ENCODE measurements around the gene DPP6. TPM values are rescaled to one million over a fixed set of nuclear protein-coding genes. Genes with fewer than 3 reads are reported as not detected.

The DPP6 gene
- total and polyA plus RNA-seq, 9 donors, result 3.3 to 11.5 (median 4.7) TPM

DNA sequence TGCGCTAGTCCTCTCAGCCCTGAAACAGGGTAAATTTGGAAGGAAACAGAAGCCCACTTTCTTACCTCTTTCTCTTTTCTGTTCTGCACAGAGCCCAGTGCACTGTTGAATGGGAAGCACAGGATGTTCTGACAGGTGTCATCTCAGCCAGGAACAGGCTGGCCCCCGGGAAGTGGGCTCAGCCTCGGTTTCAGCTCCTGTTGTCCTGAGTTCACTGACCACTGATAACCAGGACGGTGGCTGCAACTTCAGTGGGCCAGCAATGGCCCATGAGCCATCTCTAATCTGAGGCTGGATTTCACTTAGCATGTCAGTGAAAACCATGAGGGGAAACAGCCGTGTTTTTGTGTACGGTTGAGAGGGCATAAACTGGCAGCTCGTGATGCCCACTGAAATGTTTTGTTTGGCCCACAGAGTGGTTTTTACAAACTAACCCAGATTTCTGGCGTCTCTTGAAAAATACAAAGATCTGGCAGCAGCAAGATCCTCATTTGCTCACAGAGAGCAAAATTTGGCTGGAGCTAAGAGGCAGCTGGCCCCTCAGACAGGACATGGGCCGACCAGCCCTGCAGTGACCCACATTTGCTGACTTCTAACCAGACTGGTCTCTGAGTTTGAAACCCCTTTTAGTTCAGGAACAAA lies 494.9 kb downstream of the DPP6 start:
- Histone ChIP-seq H3K9me3 (replicated peaks; ENCODE audit: control insufficient read depth, low read depth, low read length) (no peaks in the 10 kb centered on the region), H3K4me3 (ENCODE audit: low read length) (no peak overlapping the region), H3K4me1 (ENCODE audit: control insufficient read depth, insufficient read depth, low read length) (no peaks in the 10 kb centered on the region), H3K27ac (ENCODE audit: low read length) (no peak overlapping the region), H3K36me3 (ENCODE audit: control insufficient read depth, insufficient read depth, low read length) (no peaks in the 10 kb centered on the region), H3K27me3 (ENCODE audit: control insufficient read depth, insufficient read depth, low read length) (no peaks in the 10 kb centered on the region)
- WGBS (ENCODE audit: insufficient coverage), result 46% methylated on average over 8 of the region's 9 CpGs
- DNase-seq, result peak; percentile 58

DNA sequence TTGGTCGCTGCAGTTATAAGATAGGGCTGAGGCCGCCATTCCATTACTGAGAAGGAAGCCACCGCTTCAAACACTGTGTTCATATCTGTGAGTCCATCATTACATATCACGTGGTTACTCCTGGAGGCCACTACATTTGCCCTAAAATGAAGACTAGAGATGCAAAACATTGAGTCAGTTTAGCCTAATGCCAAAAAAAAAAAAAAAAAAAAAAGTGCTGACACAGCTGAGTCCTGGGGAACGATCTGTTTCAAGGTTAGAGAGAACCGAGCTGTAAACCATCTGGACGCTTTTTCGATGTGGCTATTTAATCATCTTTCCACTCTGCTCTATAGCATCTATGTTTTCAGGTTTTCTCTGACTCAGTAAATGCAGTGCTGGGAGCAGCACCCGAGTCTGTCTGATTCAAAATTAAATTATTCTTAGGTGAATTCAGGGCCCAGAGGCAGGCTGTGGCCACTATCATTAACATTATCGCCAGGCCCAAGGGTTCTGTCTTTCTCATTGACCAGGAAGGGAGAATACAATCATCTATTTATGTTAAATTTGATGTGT lies 501.6 kb downstream of the DPP6 start:
- H3K4me3 ChIP-seq (ENCODE audit: low read length), result no peak overlapping the region
- no peak for DNase-seq
- no peaks in the 10 kb centered on the region for H3K36me3 ChIP-seq (ENCODE audit: control insufficient read depth, insufficient read depth, low read length)
- no peaks in the 10 kb centered on the region for H3K27me3 ChIP-seq (ENCODE audit: control insufficient read depth, insufficient read depth, low read length)
- H3K4me1 ChIP-seq (ENCODE audit: control insufficient read depth, insufficient read depth, low read length), result no peaks in the 10 kb centered on the region
- H3K9me3 ChIP-seq (replicated peaks; ENCODE audit: control insufficient read depth, low read depth, low read length), result no peaks in the 10 kb centered on the region
- WGBS (ENCODE audit: insufficient coverage), result 68% methylated on average over 8 of the region's 10 CpGs
- H3K27ac ChIP-seq (ENCODE audit: low read length), result no peak overlapping the region

DNA sequence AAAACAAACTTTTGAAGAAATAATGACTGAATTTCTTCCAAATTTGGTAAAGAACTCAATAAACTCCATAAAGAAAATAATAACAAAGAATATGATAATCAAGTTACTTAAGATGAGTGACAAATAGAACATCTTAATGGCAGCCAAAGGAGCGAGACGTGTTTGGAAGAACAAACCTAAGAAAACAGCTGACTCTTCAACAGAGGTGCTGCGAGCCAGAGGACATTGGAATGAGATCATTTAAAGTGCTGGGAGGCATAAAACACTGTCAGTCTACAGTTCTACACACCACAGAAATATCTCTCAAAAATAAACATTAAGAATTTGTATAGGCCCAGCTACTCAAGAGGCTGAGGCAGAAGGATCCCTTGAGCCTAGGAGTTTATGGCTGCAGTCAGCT lies 507.3 kb downstream of the DPP6 start:
- Histone ChIP-seq H3K4me3 (ENCODE audit: low read length) (no peak overlapping the region), H3K36me3 (ENCODE audit: control insufficient read depth, insufficient read depth, low read length) (no peaks in the 10 kb centered on the region), H3K27ac (ENCODE audit: low read length) (no peak overlapping the region), H3K4me1 (ENCODE audit: control insufficient read depth, insufficient read depth, low read length) (no peaks in the 10 kb centered on the region), H3K9me3 (replicated peaks; ENCODE audit: control insufficient read depth, low read depth, low read length) (no peaks in the 10 kb centered on the region), H3K27me3 (ENCODE audit: control insufficient read depth, insufficient read depth, low read length) (no peaks in the 10 kb centered on the region)
- WGBS (ENCODE audit: insufficient coverage), result no CpG with 5 or more reads among the region's 3 CpGs
- no peak for DNase-seq

DNA sequence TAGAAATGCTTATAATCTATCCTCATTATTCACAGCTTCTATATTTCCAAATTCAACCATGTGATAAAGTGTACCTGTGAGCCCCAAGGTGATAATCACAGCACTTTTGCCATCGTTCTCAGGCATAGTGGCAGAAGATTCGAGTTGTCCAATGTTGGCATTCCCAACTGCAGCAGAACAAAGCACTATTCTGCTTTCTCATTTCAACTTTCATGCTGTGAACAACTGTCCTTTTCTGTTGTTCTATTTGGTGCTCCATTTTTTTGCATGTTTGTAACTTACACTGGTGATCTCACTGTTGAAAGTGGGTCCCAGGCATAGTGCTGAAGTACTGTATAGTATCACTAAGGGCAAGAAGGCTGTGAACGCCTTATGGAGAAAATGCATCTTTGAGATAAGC lies 512.5 kb downstream of the DPP6 start:
- Histone ChIP-seq H3K36me3 (ENCODE audit: control insufficient read depth, insufficient read depth, low read length) (no peaks in the 10 kb centered on the region), H3K27me3 (ENCODE audit: control insufficient read depth, insufficient read depth, low read length) (no peaks in the 10 kb centered on the region), H3K27ac (ENCODE audit: low read length) (no peak overlapping the region), H3K4me3 (ENCODE audit: low read length) (no peak overlapping the region), H3K4me1 (ENCODE audit: control insufficient read depth, insufficient read depth, low read length) (no peaks in the 10 kb centered on the region), H3K9me3 (replicated peaks; ENCODE audit: control insufficient read depth, low read depth, low read length) (no peaks in the 10 kb centered on the region)
- no peak for DNase-seq
- WGBS (ENCODE audit: insufficient coverage), result 89% methylated on average over 2 of the region's 3 CpGs

DNA sequence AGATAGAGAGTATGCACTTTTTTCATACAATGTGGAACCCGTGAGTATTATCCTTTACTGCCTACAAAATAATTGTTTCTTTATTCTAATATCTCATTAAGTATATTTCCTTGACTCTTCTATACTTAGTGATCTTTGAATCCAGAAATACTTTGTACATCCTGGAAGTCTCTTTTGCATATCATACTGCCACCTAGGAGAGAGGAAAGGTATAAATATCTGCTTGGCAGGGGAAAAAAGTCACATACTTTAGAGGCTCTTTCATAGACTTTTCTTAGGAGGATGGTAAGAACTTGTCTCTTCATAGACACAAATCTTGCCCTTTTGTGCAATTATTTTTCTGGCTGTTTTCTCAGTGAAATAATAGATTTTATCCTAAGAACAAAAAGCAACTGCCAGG lies 514.7 kb downstream of the DPP6 start:
- WGBS (ENCODE audit: insufficient coverage), result no CpG with 5 or more reads among the region's 1 CpG
- H3K36me3 ChIP-seq (ENCODE audit: control insufficient read depth, insufficient read depth, low read length), result no peaks in the 10 kb centered on the region
- H3K4me1 ChIP-seq (ENCODE audit: control insufficient read depth, insufficient read depth, low read length), result no peaks in the 10 kb centered on the region
- H3K4me3 ChIP-seq (ENCODE audit: low read length), result no peak overlapping the region
- H3K27me3 ChIP-seq (ENCODE audit: control insufficient read depth, insufficient read depth, low read length), result no peaks in the 10 kb centered on the region
- DNase-seq, result peak; percentile 25
- no peak overlapping the region for H3K27ac ChIP-seq (ENCODE audit: low read length)
- H3K9me3 ChIP-seq (replicated peaks; ENCODE audit: control insufficient read depth, low read depth, low read length), result peaks cover under 1% of the 10 kb centered on the region

DNA sequence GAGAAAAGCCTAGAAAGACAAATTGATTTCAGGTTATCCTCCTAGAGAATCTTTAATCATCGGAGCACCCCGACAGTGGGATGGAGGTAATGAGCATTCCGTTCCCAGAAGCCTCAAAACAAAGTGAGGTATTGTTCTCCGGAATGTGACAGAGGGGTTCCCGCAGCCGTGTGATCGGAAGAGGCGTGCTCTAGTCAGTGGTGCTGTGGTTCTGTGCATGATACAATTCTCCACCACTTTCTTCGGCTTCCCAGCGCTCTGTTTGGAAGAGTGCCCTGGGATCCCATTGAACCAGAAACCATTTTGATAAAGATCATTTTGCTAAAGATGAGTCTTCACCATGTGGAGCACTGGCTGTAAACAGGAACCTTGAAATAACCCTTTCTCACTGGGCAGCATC lies 516.1 kb downstream of the DPP6 start:
- DNase-seq, result no peak
- 85% methylated on average over 8 of the region's 10 CpGs for WGBS (ENCODE audit: insufficient coverage)

DNA sequence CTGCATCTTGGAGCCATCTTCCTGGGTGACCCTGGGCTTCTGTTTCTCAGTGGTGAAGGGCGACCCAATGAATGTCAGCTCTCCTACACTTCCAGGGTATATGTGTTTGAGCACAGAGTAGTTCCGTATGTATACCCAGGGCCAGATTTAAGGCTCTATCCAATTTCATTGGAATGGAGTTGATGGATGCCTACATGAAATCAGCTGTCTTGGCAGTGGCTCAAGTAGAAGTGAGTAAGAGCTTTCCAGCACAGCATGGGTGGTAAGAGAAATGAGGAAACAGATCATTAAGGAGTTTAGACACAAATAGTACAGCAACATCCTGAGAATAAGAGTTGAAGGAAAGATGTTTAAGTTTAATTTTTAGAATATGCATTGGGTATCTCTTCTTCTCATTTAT lies 517.7 kb downstream of the DPP6 start:
- Histone ChIP-seq H3K4me3 (ENCODE audit: low read length) (no peak overlapping the region), H3K4me1 (ENCODE audit: control insufficient read depth, insufficient read depth, low read length) (no peaks in the 10 kb centered on the region), H3K27ac (ENCODE audit: low read length) (no peak overlapping the region), H3K27me3 (ENCODE audit: control insufficient read depth, insufficient read depth, low read length) (no peaks in the 10 kb centered on the region), H3K9me3 (replicated peaks; ENCODE audit: control insufficient read depth, low read depth, low read length) (peaks cover 2% of the 10 kb centered on the region), H3K36me3 (ENCODE audit: control insufficient read depth, insufficient read depth, low read length) (no peaks in the 10 kb centered on the region)
- no CpG with 5 or more reads among the region's 2 CpGs for WGBS (ENCODE audit: insufficient coverage)
- peak; percentile 32 for DNase-seq

More for the DNA sequence above, 516.1 kb downstream of the DPP6 start:
- no peaks in the 10 kb centered on the region for H3K27me3 ChIP-seq (ENCODE audit: control insufficient read depth, insufficient read depth, low read length)
- no peaks in the 10 kb centered on the region for H3K4me1 ChIP-seq (ENCODE audit: control insufficient read depth, insufficient read depth, low read length)
- no peak overlapping the region for H3K4me3 ChIP-seq (ENCODE audit: low read length)
- no peaks in the 10 kb centered on the region for H3K36me3 ChIP-seq (ENCODE audit: control insufficient read depth, insufficient read depth, low read length)
- H3K9me3 ChIP-seq (replicated peaks; ENCODE audit: control insufficient read depth, low read depth, low read length), result peaks cover 2% of the 10 kb centered on the region
- H3K27ac ChIP-seq (ENCODE audit: low read length), result no peak overlapping the region

DNA sequence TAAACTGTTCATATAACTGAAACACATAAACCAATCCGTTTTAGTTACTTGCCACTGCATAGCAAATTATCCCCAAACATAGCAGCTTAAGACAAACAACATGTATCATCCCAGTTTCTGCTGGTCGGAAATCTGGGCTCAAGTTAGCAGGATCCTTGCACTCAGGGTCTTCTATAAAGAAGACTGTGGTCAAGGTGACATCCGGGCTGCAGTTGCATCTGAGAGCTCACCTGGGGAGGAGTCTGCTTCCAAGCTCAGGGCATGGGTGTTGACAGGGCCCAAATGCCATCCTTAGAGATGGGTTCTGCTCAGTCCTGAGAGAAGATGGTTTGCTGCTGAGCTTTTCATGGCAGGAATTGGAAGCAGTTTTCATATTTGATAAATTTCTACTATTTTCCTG lies 519.6 kb downstream of the DPP6 start:
- WGBS (ENCODE audit: insufficient coverage), result 97% methylated on average over 3 of the region's 3 CpGs

DNA sequence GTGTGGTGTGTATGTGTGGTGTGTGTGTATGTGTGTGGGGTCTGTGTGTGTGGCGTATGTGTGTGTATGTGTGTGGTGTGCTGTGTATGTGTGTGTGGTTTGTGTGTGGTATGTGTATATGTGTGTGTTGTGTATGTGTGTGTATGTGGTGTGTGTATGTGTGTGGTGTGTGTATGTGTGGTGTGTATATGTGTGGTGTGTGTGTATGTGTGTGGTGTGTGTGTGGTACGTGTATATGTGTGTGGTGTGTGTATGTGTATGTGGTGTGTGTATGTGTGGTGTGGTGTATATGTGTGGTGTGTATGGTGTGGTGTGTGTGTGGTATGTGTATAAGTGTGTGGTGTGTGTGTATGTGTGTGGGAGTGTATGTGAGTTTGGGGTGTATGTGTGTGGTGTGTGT lies 522.0 kb downstream of the DPP6 start:
- no peaks in the 10 kb centered on the region for H3K4me1 ChIP-seq (ENCODE audit: control insufficient read depth, insufficient read depth, low read length)
- peaks cover 2% of the 10 kb centered on the region for H3K9me3 ChIP-seq (replicated peaks; ENCODE audit: control insufficient read depth, low read depth, low read length)
- no peak overlapping the region for H3K27ac ChIP-seq (ENCODE audit: low read length)
- no peaks in the 10 kb centered on the region for H3K36me3 ChIP-seq (ENCODE audit: control insufficient read depth, insufficient read depth, low read length)
- WGBS (ENCODE audit: insufficient coverage), result 94% methylated on average over 2 of the region's 2 CpGs
- DNase-seq, result no peak
- no peaks in the 10 kb centered on the region for H3K27me3 ChIP-seq (ENCODE audit: control insufficient read depth, insufficient read depth, low read length)
- no peak overlapping the region for H3K4me3 ChIP-seq (ENCODE audit: low read length)

More for the DNA sequence above, 519.6 kb downstream of the DPP6 start:
- H3K4me1 ChIP-seq (ENCODE audit: control insufficient read depth, insufficient read depth, low read length), result no peaks in the 10 kb centered on the region
- peaks cover 2% of the 10 kb centered on the region for H3K9me3 ChIP-seq (replicated peaks; ENCODE audit: control insufficient read depth, low read depth, low read length)
- H3K36me3 ChIP-seq (ENCODE audit: control insufficient read depth, insufficient read depth, low read length), result no peaks in the 10 kb centered on the region
- H3K4me3 ChIP-seq (ENCODE audit: low read length), result no peak overlapping the region
- DNase-seq, result no peak
- no peaks in the 10 kb centered on the region for H3K27me3 ChIP-seq (ENCODE audit: control insufficient read depth, insufficient read depth, low read length)
- H3K27ac ChIP-seq (ENCODE audit: low read length), result no peak overlapping the region

DNA sequence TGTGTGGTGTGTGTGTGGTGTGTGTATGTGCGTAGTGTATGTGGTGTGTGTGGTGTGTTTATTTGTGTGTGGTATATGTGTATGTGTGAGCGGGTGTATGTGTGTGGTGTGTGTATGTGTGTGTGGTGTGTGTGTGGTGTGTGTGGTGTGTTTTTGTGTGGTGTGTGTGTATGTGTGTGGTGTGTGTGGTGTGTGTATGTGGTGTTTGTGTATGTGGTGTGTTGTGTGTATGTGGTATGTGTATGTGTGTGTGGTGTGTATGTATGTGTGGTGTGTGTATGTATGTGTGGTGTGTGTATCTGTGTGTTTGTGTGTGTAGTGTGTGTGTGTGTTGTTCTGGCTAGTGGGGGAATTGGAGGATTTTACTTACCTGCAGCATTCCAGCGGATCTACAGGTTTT lies 523.3 kb downstream of the DPP6 start:
- no peaks in the 10 kb centered on the region for H3K36me3 ChIP-seq (ENCODE audit: control insufficient read depth, insufficient read depth, low read length)
- H3K27me3 ChIP-seq (ENCODE audit: control insufficient read depth, insufficient read depth, low read length), result no peaks in the 10 kb centered on the region
- WGBS (ENCODE audit: insufficient coverage), result 100% methylated on average over 1 of the region's 3 CpGs
- H3K27ac ChIP-seq (ENCODE audit: low read length), result no peak overlapping the region
- H3K9me3 ChIP-seq (replicated peaks; ENCODE audit: control insufficient read depth, low read depth, low read length), result peaks cover 2% of the 10 kb centered on the region
- no peak for DNase-seq
- H3K4me1 ChIP-seq (ENCODE audit: control insufficient read depth, insufficient read depth, low read length), result no peaks in the 10 kb centered on the region
- H3K4me3 ChIP-seq (ENCODE audit: low read length), result no peak overlapping the region

DNA sequence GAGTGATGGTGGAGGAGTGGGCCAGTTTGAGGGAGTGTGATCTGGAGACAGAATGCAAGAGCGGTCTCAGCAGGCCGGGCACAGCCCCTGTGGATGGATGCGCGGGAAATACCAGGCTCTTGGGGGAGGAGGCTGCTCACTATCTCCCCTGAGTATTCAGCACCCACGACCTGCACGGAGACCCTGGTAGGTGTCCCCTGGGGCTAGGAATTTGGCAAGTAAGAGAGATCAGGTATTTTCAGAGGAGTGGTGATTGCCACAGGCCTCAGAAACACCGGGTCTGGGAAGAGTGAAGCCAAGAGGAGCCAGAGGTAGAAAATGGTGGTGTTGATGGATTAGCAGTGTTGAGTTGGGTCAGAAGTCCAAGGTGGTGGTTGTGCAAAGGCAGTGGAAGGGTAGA lies 524.4 kb downstream of the DPP6 start:
- Histone ChIP-seq H3K9me3 (replicated peaks; ENCODE audit: control insufficient read depth, low read depth, low read length) (peaks cover 2% of the 10 kb centered on the region), H3K36me3 (ENCODE audit: control insufficient read depth, insufficient read depth, low read length) (no peaks in the 10 kb centered on the region), H3K27me3 (ENCODE audit: control insufficient read depth, insufficient read depth, low read length) (no peaks in the 10 kb centered on the region), H3K27ac (ENCODE audit: low read length) (no peak overlapping the region), H3K4me3 (ENCODE audit: low read length) (no peak overlapping the region), H3K4me1 (ENCODE audit: control insufficient read depth, insufficient read depth, low read length) (no peaks in the 10 kb centered on the region)
- WGBS (ENCODE audit: insufficient coverage), result 97% methylated on average over 4 of the region's 7 CpGs
- DNase-seq, result no peak
